Endothelial cell (in vitro differentiated cells): Measurements from ENCODE around the gene RAB12. TPM values are rescaled to one million over a fixed set of nuclear protein-coding genes. Genes with fewer than 3 reads are reported as not detected.
A peak's percentile ranks its signal among the peaks of the same experiment; 100 is the strongest.
"Not testable (repeated sequence)": the region's sequence is repeated elsewhere in the genome, so short reads cannot be mapped to it uniquely, and the experiment has no call there.

Source experiments
- DNase-seq: peaks from one replicate; pipeline ENCODE4 v3.0.0; 2021; ENCODE audit warnings: low spot score
- H3K27ac Mint-ChIP-seq: one replicate; pipeline ENCODE4 v1.8.0; 2021; ENCODE audit warnings: mixed read lengths, inconsistent platforms; ENCODE audit not compliant: unreplicated experiment
- H3K27me3 Mint-ChIP-seq: one replicate; pipeline ENCODE4 v1.8.0; 2021; ENCODE audit warnings: mild to moderate bottlenecking, moderate library complexity, mixed read lengths, inconsistent platforms; ENCODE audit not compliant: unreplicated experiment
- H3K36me3 Mint-ChIP-seq: one replicate; pipeline ENCODE4 v1.8.0; 2021; ENCODE audit warnings: mild to moderate bottlenecking, low read depth, mixed read lengths, inconsistent platforms; ENCODE audit not compliant: unreplicated experiment
- H3K4me1 Mint-ChIP-seq: one replicate; pipeline ENCODE4 v1.8.0; 2021; ENCODE audit warnings: mild to moderate bottlenecking, mixed read lengths, inconsistent platforms; ENCODE audit not compliant: unreplicated experiment
- H3K4me3 Mint-ChIP-seq: one replicate; pipeline ENCODE4 v1.8.0; 2021; ENCODE audit warnings: mild to moderate bottlenecking, mixed read lengths, inconsistent platforms; ENCODE audit not compliant: unreplicated experiment
- H3K9me3 Mint-ChIP-seq: one replicate; pipeline ENCODE4 v1.8.0; 2021; ENCODE audit warnings: mixed read lengths, inconsistent platforms; ENCODE audit not compliant: unreplicated experiment
- CTCF ChIP-seq: fragments of 200-600 bp; sonication (generic); IDR thresholded peaks from one replicate; pipeline ENCODE4 v1.5.0; 2021; ENCODE audit warnings: antibody characterized with exemption; ENCODE audit not compliant: unreplicated experiment
- total RNA-seq: library from RNA; stranded (reverse); fragmentation: NEBNext Ultra II Directional; extraction: Animal tissue kit (Norgen Biotek cat#: 25700); gene quantifications from one replicate; pipeline ENCODE4 v1.2.1, GENCODE V29; 2021; ENCODE audit not compliant: unreplicated experiment

The RAB12 gene
- total RNA-seq, 1 donor from 2014 or later = 35.3 TPM

- Mint-ChIP-seq H3K36me3 (peaks cover 13% of the 10 kb centered on the region), H3K4me3 (no peak overlapping the region), H3K27me3 (no peaks in the 10 kb centered on the region), H3K27ac (no peak overlapping the region), H3K9me3 (no peaks in the 10 kb centered on the region), H3K4me1 (no peaks in the 10 kb centered on the region)
- DNase-seq = no peak
- TF ChIP-seq CTCF = no peak
Observed at GRCh38 chr18:8643326-8643878, 34.2 kb downstream of the RAB12 start.

- not testable (repeated sequence) for H3K36me3 Mint-ChIP-seq, H3K27ac Mint-ChIP-seq, H3K4me1 Mint-ChIP-seq, H3K27me3 Mint-ChIP-seq, H3K9me3 Mint-ChIP-seq, H3K4me3 Mint-ChIP-seq, DNase-seq
Observed at GRCh38 chr18:8647359-8647758, 38.1 kb downstream of the RAB12 start.

DNA sequence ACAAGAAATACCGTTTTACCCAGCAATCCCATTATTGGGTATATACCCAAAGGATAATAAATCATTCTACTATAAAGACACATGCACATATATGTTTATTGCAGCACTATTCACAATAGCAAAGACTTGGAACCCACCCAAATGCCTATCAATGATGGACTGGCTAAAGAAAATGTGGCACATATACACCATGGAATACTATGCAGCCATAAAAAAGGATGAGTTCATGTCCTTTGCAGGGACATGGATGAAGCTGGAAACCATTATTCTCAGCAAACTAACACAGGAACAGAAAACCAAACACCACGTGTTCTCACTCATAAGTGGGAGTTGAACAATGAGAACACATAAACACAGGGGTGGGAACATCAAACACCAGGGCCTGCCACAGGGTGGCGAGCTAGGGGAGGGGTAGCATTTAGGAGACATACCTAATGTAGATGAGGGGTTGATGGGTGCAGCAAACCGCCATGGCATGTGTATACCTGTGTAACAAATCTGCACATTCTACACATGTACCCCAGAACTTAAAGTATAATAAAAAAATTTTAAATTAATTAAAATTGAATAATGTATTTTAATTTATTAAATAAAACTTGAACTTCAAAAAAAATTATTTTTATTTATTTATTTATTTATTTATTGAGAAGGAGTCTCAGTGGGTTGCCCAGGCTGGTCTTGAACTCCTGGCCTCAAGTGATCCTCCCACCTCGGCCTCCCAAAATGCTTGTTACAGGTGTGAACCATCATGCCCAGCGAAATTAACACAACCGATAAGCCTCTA lies 42.4 kb downstream of the RAB12 start:
- H3K9me3 Mint-ChIP-seq, H3K4me3 Mint-ChIP-seq: not testable (repeated sequence)

GRCh38 chr18:8654503-8655451 lies 45.5 kb downstream of the RAB12 start:
- no peak overlapping the region for H3K27ac Mint-ChIP-seq
- no peak overlapping the region for H3K4me3 Mint-ChIP-seq
- no peak for DNase-seq
- H3K36me3 Mint-ChIP-seq = no peaks in the 10 kb centered on the region
- peak; percentile 93 for TF ChIP-seq CTCF
- no peaks in the 10 kb centered on the region for H3K9me3 Mint-ChIP-seq
- no peaks in the 10 kb centered on the region for H3K4me1 Mint-ChIP-seq
- H3K27me3 Mint-ChIP-seq = peaks cover 2% of the 10 kb centered on the region

More for the DNA sequence above, 42.4 kb downstream of the RAB12 start:
- not testable (repeated sequence) for DNase-seq, H3K4me1 Mint-ChIP-seq, H3K27me3 Mint-ChIP-seq, H3K27ac Mint-ChIP-seq, H3K36me3 Mint-ChIP-seq

DNA sequence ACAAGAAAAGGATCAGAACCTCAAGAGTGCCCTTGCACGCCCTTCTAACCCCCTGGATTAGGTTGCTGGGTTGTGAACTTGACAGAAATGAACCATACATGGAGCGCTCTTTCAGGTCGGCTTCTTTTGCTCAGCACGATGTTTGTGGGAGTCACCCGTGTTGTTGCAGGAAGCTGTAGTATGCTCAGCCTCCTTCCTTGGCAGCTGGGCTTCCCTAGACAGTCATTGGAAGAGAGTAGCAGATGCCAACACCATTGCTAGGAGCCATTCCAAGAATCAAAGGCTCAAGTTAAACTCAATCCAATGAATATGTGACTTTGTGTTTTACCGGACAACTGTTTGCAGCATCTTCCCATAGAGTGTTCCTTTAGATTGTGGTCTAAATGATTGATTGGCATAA lies 47.0 kb downstream of the RAB12 start:
- Mint-ChIP-seq H3K27me3 (peaks cover 2% of the 10 kb centered on the region), H3K27ac (no peak overlapping the region), H3K4me3 (no peak overlapping the region), H3K9me3 (no peaks in the 10 kb centered on the region), H3K36me3 (no peaks in the 10 kb centered on the region), H3K4me1 (peaks cover 2% of the 10 kb centered on the region)
- no peak for DNase-seq
- no peak for TF ChIP-seq CTCF
